Measurements from ENCODE around the gene SLC25A48.

SLC25A48 gene

GRCh38 chr5:135869276-135869675, 34.8 kb downstream of the SLC25A48 start:
- Histone ChIP-seq H3K9me3 (ENCODE audit: insufficient read depth, low read depth, low read length) (peaks cover 1% of the 10 kb centered on the region), H3K4me1 (ENCODE audit: control insufficient read depth in 1 of 2, insufficient read depth in 2 of 2, low read length in 2 of 2) (no peaks in the 10 kb centered on the region), H3K14ac (ENCODE audit: low read length) (no peak overlapping the region), H4K8ac (ENCODE audit: low read depth, low read length) (no peak overlapping the region), H3K4me3 (ENCODE audit: low read depth, low read length) (no peak overlapping the region), H3K23ac (ENCODE audit: low read length) (no peak overlapping the region), H3K79me2 (ENCODE audit: control insufficient read depth, insufficient read depth, low read length, poor library complexity) (no peaks in the 10 kb centered on the region), H4K91ac (ENCODE audit: low read depth, low read length) (no peak overlapping the region), H2BK5ac (ENCODE audit: low read depth, low read length, poor library complexity) (no peak overlapping the region), H2AK5ac (ENCODE audit: low read length) (no peak overlapping the region), H3K27me3 (ENCODE audit: insufficient read depth, low read length) (no peaks in the 10 kb centered on the region), H3K79me1 (ENCODE audit: low read length) (no peaks in the 10 kb centered on the region), H2BK12ac (ENCODE audit: low read length) (no peak overlapping the region), H3K36me3 (ENCODE audit: control insufficient read depth in 1 of 2, insufficient read depth in 2 of 2, low read length in 2 of 2) (no peaks in the 10 kb centered on the region), H3K27ac (ENCODE audit: low read depth, low read length) (no peak overlapping the region), H3K4me2 (ENCODE audit: low read length) (no peak overlapping the region), H3K4ac (ENCODE audit: low read depth, low read length) (no peak overlapping the region), H2BK120ac (ENCODE audit: insufficient read depth, low read length, poor library complexity) (no peak overlapping the region), H4K12ac (ENCODE audit: low read depth, low read length) (no peak overlapping the region), H3K18ac (ENCODE audit: low read length) (no peak overlapping the region), H2AFZ (ENCODE audit: insufficient read depth, low read length, poor library complexity) (no peak overlapping the region), H3K9ac (ENCODE audit: low read length) (no peak overlapping the region)
- no peak for DNase-seq
- no CpG with 5 or more reads among the region's 2 CpGs for WGBS (ENCODE audit: extremely low coverage, insufficient coverage, insufficient read length)

GRCh38 chr5:135869935-135870334, 35.5 kb downstream of the SLC25A48 start:
- WGBS (ENCODE audit: extremely low coverage, insufficient coverage, insufficient read length), result no CpG with 5 or more reads among the region's 3 CpGs
- H3K4me3 ChIP-seq (ENCODE audit: low read depth, low read length), result no peak overlapping the region
- H2AFZ ChIP-seq (ENCODE audit: insufficient read depth, low read length, poor library complexity), result no peak overlapping the region
- no peak overlapping the region for H3K4me2 ChIP-seq (ENCODE audit: low read length)
- H3K9ac ChIP-seq (ENCODE audit: low read length), result no peak overlapping the region
- H3K36me3 ChIP-seq (ENCODE audit: control insufficient read depth in 1 of 2, insufficient read depth in 2 of 2, low read length in 2 of 2), result no peaks in the 10 kb centered on the region
- H2AK5ac ChIP-seq (ENCODE audit: low read length), result no peak overlapping the region
- H3K14ac ChIP-seq (ENCODE audit: low read length), result no peak overlapping the region
- H3K79me1 ChIP-seq (ENCODE audit: low read length), result no peaks in the 10 kb centered on the region
- H3K27ac ChIP-seq (ENCODE audit: low read depth, low read length), result no peak overlapping the region
- no peak overlapping the region for H2BK12ac ChIP-seq (ENCODE audit: low read length)
- H3K23ac ChIP-seq (ENCODE audit: low read length), result no peak overlapping the region
- H3K27me3 ChIP-seq (ENCODE audit: insufficient read depth, low read length), result no peaks in the 10 kb centered on the region
- H3K4ac ChIP-seq (ENCODE audit: low read depth, low read length), result no peak overlapping the region
- no peak overlapping the region for H4K12ac ChIP-seq (ENCODE audit: low read depth, low read length)
- no peak overlapping the region for H2BK5ac ChIP-seq (ENCODE audit: low read depth, low read length, poor library complexity)
- no peaks in the 10 kb centered on the region for H3K79me2 ChIP-seq (ENCODE audit: control insufficient read depth, insufficient read depth, low read length, poor library complexity)
- H3K4me1 ChIP-seq (ENCODE audit: control insufficient read depth in 1 of 2, insufficient read depth in 2 of 2, low read length in 2 of 2), result no peaks in the 10 kb centered on the region
- H2BK120ac ChIP-seq (ENCODE audit: insufficient read depth, low read length, poor library complexity), result no peak overlapping the region
- DNase-seq, result no peak
- H3K18ac ChIP-seq (ENCODE audit: low read length), result no peak overlapping the region
- H3K9me3 ChIP-seq (ENCODE audit: insufficient read depth, low read depth, low read length), result peaks cover 1% of the 10 kb centered on the region
- H4K8ac ChIP-seq (ENCODE audit: low read depth, low read length), result no peak overlapping the region
- H4K91ac ChIP-seq (ENCODE audit: low read depth, low read length), result no peak overlapping the region

DNA sequence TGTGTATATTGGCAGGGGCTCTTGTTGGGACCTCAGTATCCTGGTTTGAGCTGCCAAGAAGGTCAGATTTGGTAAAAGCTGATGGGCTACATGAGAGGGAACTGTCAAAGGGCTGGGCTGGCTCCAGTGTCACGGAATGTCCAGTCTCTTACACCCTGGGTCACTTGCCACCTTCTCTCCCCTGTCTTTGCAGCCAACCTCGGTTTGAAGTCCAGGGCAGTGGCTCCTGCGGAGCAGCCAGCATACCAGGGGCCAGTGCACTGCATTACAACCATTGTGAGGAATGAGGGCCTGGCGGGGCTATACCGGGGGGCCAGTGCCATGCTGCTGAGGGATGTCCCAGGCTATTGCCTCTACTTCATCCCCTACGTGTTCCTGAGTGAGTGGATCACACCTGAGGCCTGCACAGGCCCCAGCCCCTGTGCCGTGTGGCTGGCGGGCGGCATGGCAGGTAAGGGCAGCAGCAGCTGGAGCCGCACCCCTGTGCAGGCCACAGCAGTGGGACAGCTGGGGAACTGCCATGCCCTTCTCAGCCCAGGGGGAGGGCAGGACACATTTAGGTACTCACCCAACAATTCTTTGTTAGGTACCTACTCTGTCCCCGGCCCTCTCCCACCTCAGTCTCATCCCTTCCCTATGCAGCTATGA, 36.9 kb downstream of the SLC25A48 start:
- Histone ChIP-seq H3K4me1 (ENCODE audit: control insufficient read depth in 1 of 2, insufficient read depth in 2 of 2, low read length in 2 of 2) (no peaks in the 10 kb centered on the region), H3K9me3 (ENCODE audit: insufficient read depth, low read depth, low read length) (peaks cover 1% of the 10 kb centered on the region), H3K23ac (ENCODE audit: low read length) (no peak overlapping the region), H3K18ac (ENCODE audit: low read length) (no peak overlapping the region), H3K27me3 (ENCODE audit: insufficient read depth, low read length) (no peaks in the 10 kb centered on the region), H3K36me3 (ENCODE audit: control insufficient read depth in 1 of 2, insufficient read depth in 2 of 2, low read length in 2 of 2) (no peaks in the 10 kb centered on the region), H3K4me2 (ENCODE audit: low read length) (no peak overlapping the region), H3K79me2 (ENCODE audit: control insufficient read depth, insufficient read depth, low read length, poor library complexity) (no peaks in the 10 kb centered on the region), H4K91ac (ENCODE audit: low read depth, low read length) (no peak overlapping the region), H2BK12ac (ENCODE audit: low read length) (no peak overlapping the region), H3K14ac (ENCODE audit: low read length) (no peak overlapping the region), H2BK120ac (ENCODE audit: insufficient read depth, low read length, poor library complexity) (no peak overlapping the region), H3K79me1 (ENCODE audit: low read length) (no peaks in the 10 kb centered on the region), H2AK5ac (ENCODE audit: low read length) (no peak overlapping the region), H4K12ac (ENCODE audit: low read depth, low read length) (no peak overlapping the region), H2AFZ (ENCODE audit: insufficient read depth, low read length, poor library complexity) (no peak overlapping the region), H2BK5ac (ENCODE audit: low read depth, low read length, poor library complexity) (no peak overlapping the region), H4K8ac (ENCODE audit: low read depth, low read length) (no peak overlapping the region), H3K27ac (ENCODE audit: low read depth, low read length) (no peak overlapping the region), H3K4ac (ENCODE audit: low read depth, low read length) (no peak overlapping the region), H3K4me3 (ENCODE audit: low read depth, low read length) (no peak overlapping the region), H3K9ac (ENCODE audit: low read length) (no peak overlapping the region)
- no peak for DNase-seq
- WGBS (ENCODE audit: extremely low coverage, insufficient coverage, insufficient read length), result no CpG with 5 or more reads among the region's 11 CpGs

DNA sequence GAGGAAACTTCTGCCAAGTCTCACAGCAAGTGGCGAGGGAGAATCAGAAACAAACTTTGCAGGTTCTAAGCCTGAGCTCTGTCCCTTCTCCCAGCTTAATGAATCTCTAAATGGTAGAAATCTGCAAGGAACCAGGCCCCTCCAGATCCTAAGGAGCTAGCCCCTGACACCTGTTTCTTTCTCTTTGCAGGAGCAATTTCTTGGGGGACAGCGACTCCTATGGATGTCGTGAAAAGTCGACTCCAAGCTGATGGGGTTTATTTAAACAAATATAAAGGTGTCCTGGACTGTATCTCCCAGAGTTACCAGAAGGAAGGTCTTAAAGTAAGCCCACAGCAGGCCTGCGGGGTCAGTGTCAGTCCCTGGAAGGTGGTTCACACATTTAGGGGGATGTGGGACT, 39.4 kb downstream of the SLC25A48 start:
- no peak overlapping the region for H2AK5ac ChIP-seq (ENCODE audit: low read length)
- no peak overlapping the region for H3K9ac ChIP-seq (ENCODE audit: low read length)
- H3K23ac ChIP-seq (ENCODE audit: low read length), result no peak overlapping the region
- H3K18ac ChIP-seq (ENCODE audit: low read length), result no peak overlapping the region
- H2BK5ac ChIP-seq (ENCODE audit: low read depth, low read length, poor library complexity), result no peak overlapping the region
- no peak overlapping the region for H3K27ac ChIP-seq (ENCODE audit: low read depth, low read length)
- no peak overlapping the region for H2AFZ ChIP-seq (ENCODE audit: insufficient read depth, low read length, poor library complexity)
- no peak overlapping the region for H3K4me3 ChIP-seq (ENCODE audit: low read depth, low read length)
- DNase-seq, result no peak
- H3K79me1 ChIP-seq (ENCODE audit: low read length), result no peaks in the 10 kb centered on the region
- no peak overlapping the region for H4K8ac ChIP-seq (ENCODE audit: low read depth, low read length)
- H4K12ac ChIP-seq (ENCODE audit: low read depth, low read length), result no peak overlapping the region
- H3K27me3 ChIP-seq (ENCODE audit: insufficient read depth, low read length), result no peaks in the 10 kb centered on the region
- WGBS (ENCODE audit: extremely low coverage, insufficient coverage, insufficient read length), result no CpG with 5 or more reads among the region's 5 CpGs
- no peaks in the 10 kb centered on the region for H3K9me3 ChIP-seq (ENCODE audit: insufficient read depth, low read depth, low read length)
- H3K4me2 ChIP-seq (ENCODE audit: low read length), result no peak overlapping the region
- peaks cover 0 to 3% of the 10 kb centered on the region in 2 experiments for H3K4me1 ChIP-seq (ENCODE audit: control insufficient read depth in 1 of 2, insufficient read depth in 2 of 2, low read length in 2 of 2)
- no peak overlapping the region for H2BK120ac ChIP-seq (ENCODE audit: insufficient read depth, low read length, poor library complexity)
- no peak overlapping the region for H3K4ac ChIP-seq (ENCODE audit: low read depth, low read length)
- no peaks in the 10 kb centered on the region for H3K36me3 ChIP-seq (ENCODE audit: control insufficient read depth in 1 of 2, insufficient read depth in 2 of 2, low read length in 2 of 2)
- no peak overlapping the region for H4K91ac ChIP-seq (ENCODE audit: low read depth, low read length)
- no peaks in the 10 kb centered on the region for H3K79me2 ChIP-seq (ENCODE audit: control insufficient read depth, insufficient read depth, low read length, poor library complexity)
- H2BK12ac ChIP-seq (ENCODE audit: low read length), result no peak overlapping the region
- no peak overlapping the region for H3K14ac ChIP-seq (ENCODE audit: low read length)
